Body of pancreas (tissue), 4 donors: ENCODE results near the gene GNAI2. TPM values are rescaled to one million over a fixed set of nuclear protein-coding genes. Genes with fewer than 3 reads are reported as not detected.
A peak's percentile ranks its signal among the peaks of the same experiment; 100 is the strongest.

Experiments used
- ATAC-seq: fragments of 150-250 bp; one replicate; pipeline ENCODE4 v1.9.1; 2016
- DNase-seq, 4 donors: peaks; one replicate each; pipeline ENCODE4 v3.0.0-alpha.2; 2019
- H3K27ac ChIP-seq, 4 donors: fragments of 200-600 bp; sonication (generic); 1 replicate in 3 of 4; 2 replicates in 1 of 4; pipeline versions ENCODE4 v1.5.1 to v1.6.1; 2016 to 2019; ENCODE audit warnings: mild to moderate bottlenecking in 1 of 4, mixed read lengths in 1 of 4, moderate library complexity in 1 of 4
- H3K27me3 ChIP-seq, 2 donors: fragments of 200-600 bp; sonication (generic); one replicate each; pipeline ENCODE4 v1.6.0; 2016; ENCODE audit warnings: mild to moderate bottlenecking in 1 of 2
- H3K36me3 ChIP-seq, 2 donors: fragments of 200-600 bp; sonication (generic); replicated peaks in 1 of 2; 2 replicates each; pipeline ENCODE4 v1.5.1; 2016; ENCODE audit warnings: low read depth in 2 of 2; ENCODE audit not compliant: insufficient read depth in 1 of 2
- H3K4me1 ChIP-seq: fragments of 200-600 bp; sonication (generic); one replicate; pipeline ENCODE4 v1.6.0; 2016
- H3K4me3 ChIP-seq, 2 donors: fragments of 200-600 bp; sonication (generic); 1 replicate in 1 of 2; 2 replicates in 1 of 2; pipeline ENCODE4 v1.5.1; 2016 to 2019
- H3K9me3 ChIP-seq, 3 donors: fragments of 200-600 bp; sonication (generic); 1 replicate in 2 of 3; 2 replicates in 1 of 3; pipeline ENCODE4 v1.5.1; 2016
- POLR2A ChIP-seq, 3 donors: fragments of 450-650 bp; IDR thresholded peaks; one replicate each; pipeline ENCODE4 v1.6.1; 2016; ENCODE audit warnings: antibody characterized with exemption in 3 of 3, mild to moderate bottlenecking in 2 of 3
- WGBS, 2 donors: methylation state at CpG; one replicate each; pipeline ENCODE4 v1.1.5; 2017; 5-methylcytosine and 5-hydroxymethylcytosine counted together
- intact Hi-C: fragments of 100-400 bp; cut with DNase I; formaldehyde crosslinking; loops from one replicate; pipeline ENCODE4 v1.15.1; 2023
- total RNA-seq, 2 donors: library from RNA; depleted of rRNA; stranded (reverse); fragments of >200 nt; gene quantifications; one replicate each; pipeline ENCODE4 v1.1.0, GENCODE V29; 2016
- TF ChIP-seq, protein P1 (sequence below), 7 experiments: fragments of 450-650 bp in 4 of 7; fragments of 200-600 bp in 3 of 7; sonication (generic) in 3 of 7; IDR thresholded peaks; one replicate each; pipeline ENCODE4 v1.5.1; 2016 to 2019; ENCODE audit warnings: antibody characterized with exemption in 7 of 7

GNAI2 gene
- total RNA-seq, 2 donors from 2014 or later = 46.2 to 53.7 TPM

DNA sequence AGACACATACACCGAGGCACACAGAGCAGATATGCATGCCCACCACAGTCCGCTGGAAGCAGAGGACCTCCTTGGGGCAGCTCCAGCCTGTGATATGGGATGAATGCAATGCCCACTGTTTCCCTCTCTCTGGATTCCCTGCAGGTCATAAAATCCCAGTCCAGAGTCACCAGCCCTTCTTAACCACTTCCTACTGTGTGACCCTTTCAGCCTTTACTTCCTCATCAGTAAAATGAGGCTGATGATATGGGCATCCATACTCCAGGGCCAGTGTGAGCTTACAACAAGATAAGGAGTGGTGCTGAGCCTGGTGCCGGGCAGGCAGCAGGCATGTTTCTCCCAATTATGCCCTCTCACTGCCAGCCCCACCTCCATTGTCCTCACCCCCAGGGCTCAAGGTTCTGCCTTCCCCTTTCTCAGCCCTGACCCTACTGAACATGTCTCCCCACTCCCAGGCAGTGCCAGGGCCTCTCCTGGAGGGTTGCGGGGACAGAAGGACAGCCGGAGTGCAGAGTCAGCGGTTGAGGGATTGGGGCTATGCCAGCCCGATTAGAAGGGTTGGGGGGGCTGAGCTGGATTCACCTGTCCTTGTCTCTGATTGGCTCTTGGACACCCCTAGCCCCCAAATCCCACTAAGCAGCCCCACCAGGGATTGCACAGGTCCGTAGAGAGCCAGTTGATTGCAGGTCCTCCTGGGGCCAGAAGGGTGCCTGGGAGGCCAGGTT is 44.9 kb upstream of the GNAI2 start, which contains the start of gene GNAT1:
Gene GNAT1, plus strand, starts transcription at position 675 of the 725 bp plus-strand sequence. CDS start 116 bp downstream, outside the sequence.
- Histone ChIP-seq H3K27me3 (peaks cover 0 to 16% of the 10 kb centered on the region in 2 donors), H3K36me3 (no peaks in the 10 kb centered on the region), H3K4me3 (no peak within 1 kb of the TSS), H3K27ac (no peak within 1 kb of the TSS), H3K4me1 (peaks cover 34% of the 10 kb centered on the region), H3K9me3 (no peaks in the 10 kb centered on the region)
- TF ChIP-seq, protein P1, sequence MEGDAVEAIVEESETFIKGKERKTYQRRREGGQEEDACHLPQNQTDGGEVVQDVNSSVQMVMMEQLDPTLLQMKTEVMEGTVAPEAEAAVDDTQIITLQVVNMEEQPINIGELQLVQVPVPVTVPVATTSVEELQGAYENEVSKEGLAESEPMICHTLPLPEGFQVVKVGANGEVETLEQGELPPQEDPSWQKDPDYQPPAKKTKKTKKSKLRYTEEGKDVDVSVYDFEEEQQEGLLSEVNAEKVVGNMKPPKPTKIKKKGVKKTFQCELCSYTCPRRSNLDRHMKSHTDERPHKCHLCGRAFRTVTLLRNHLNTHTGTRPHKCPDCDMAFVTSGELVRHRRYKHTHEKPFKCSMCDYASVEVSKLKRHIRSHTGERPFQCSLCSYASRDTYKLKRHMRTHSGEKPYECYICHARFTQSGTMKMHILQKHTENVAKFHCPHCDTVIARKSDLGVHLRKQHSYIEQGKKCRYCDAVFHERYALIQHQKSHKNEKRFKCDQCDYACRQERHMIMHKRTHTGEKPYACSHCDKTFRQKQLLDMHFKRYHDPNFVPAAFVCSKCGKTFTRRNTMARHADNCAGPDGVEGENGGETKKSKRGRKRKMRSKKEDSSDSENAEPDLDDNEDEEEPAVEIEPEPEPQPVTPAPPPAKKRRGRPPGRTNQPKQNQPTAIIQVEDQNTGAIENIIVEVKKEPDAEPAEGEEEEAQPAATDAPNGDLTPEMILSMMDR (IDR thresholded peaks at IDR 0.05) = no peak
- TF ChIP-seq POLR2A (IDR thresholded peaks at IDR 0.05) = no peak
- DNase-seq (no peak), ATAC-seq (no peak)
- WGBS, 2 donors = 52 to 76% methylated on average over 5 to 8 of the region's 8 CpGs
- intact Hi-C loops = loop anchor here (10.0 kb wide), 1 partner anchor 84 kb away; the partner anchor contains the start of gene LSMEM2

DNA sequence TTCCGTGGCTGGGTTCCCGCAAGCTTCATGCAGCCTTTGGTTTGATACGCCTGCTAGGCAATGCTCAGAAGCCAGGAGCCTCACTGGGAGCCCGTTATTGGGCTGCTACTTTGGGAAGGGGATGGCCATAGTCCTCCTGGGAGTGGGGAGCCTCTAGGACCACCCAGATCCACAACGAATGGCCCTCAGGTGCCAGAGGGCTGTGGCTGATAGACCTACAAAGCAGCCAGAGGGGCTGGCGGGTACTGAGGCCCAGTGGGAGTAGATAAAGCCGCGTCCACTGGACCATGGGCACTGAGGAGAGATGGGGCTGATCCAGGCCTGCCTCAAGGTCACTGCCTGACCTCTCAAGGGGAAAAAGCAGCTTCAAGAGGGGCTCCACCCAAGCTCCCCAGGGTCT is 43.9 kb upstream of the GNAI2 start:
- 64 to 70% methylated on average over 7 to 8 of the region's 8 CpGs for WGBS, 2 donors
- peaks cover 34% of the 10 kb centered on the region for H3K4me1 ChIP-seq
- peaks cover 0 to 16% of the 10 kb centered on the region in 2 donors for H3K27me3 ChIP-seq
- H3K36me3 ChIP-seq = no peaks in the 10 kb centered on the region
- H3K9me3 ChIP-seq = no peaks in the 10 kb centered on the region
- ATAC-seq = no peak
- TF ChIP-seq, protein P1 (IDR thresholded peaks at IDR 0.05) = no peak
- no peak for TF ChIP-seq POLR2A (IDR thresholded peaks at IDR 0.05)
- H3K4me3 ChIP-seq = no peak overlapping the region
- no peak for DNase-seq
- no peak overlapping the region for H3K27ac ChIP-seq
- intact Hi-C loops = loop anchor here (10.0 kb wide), 1 partner anchor 83 kb away; the partner anchor contains the start of gene LSMEM2

DNA sequence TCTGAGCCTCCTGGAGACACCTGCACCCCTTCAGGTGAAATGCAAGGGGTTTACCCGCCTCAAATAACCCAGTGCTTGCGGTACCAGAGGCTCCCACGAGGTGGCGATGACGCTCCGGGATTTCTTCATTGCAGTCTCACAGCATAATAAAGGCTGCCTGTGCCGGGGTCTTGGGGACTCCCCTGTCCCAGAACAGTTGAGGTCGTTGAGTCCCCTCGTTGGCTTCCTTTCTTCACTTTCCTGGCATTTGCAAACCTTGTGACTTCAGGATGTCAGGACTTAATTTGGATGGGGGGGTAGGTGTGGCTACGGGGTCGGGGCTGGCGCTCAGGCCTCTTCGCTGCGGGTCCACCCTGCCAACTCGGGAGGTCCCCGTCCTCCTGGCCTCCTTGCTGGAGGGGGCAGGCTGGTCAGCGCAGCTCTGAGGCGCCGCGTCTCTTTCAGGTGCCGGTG is 43.3 kb upstream of the GNAI2 start:
- Histone ChIP-seq H3K27ac (no peak overlapping the region), H3K4me3 (no peak overlapping the region), H3K4me1 (peaks cover 34% of the 10 kb centered on the region), H3K27me3 (peaks cover 0 to 16% of the 10 kb centered on the region in 2 donors), H3K9me3 (no peaks in the 10 kb centered on the region), H3K36me3 (no peaks in the 10 kb centered on the region)
- DNase-seq (peak; percentile 73 to 85 (median 78)), ATAC-seq (peak; percentile 57)
- TF ChIP-seq POLR2A (IDR thresholded peaks at IDR 0.05) = no peak
- TF ChIP-seq, protein P1 (IDR thresholded peaks at IDR 0.05) = peak; percentile 81 to 96 (median 92)
- intact Hi-C loops = loop anchor here (10.0 kb wide), 1 partner anchor 82 kb away; the partner anchor contains the start of gene LSMEM2
- WGBS, 2 donors = 0 to 9% methylated on average over 4 to 21 of the region's 21 CpGs

DNA sequence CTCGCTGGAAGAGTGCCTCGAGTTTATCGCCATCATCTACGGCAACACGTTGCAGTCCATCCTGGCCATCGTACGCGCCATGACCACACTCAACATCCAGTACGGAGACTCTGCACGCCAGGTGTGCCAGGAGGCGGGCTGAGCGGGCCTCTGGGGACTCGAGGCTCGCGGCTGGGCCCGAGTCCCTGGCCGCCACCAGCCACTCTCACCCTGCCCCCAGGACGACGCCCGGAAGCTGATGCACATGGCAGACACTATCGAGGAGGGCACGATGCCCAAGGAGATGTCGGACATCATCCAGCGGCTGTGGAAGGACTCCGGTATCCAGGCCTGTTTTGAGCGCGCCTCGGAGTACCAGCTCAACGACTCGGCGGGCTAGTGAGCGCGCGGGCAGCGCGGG is 42.7 kb upstream of the GNAI2 start:
- Histone ChIP-seq H3K27ac (no peak overlapping the region), H3K36me3 (no peaks in the 10 kb centered on the region), H3K9me3 (no peaks in the 10 kb centered on the region), H3K27me3 (peaks cover 0 to 16% of the 10 kb centered on the region in 2 donors), H3K4me3 (no peak overlapping the region), H3K4me1 (peaks cover 34% of the 10 kb centered on the region)
- no peak for TF ChIP-seq POLR2A (IDR thresholded peaks at IDR 0.05)
- TF ChIP-seq, protein P1 (IDR thresholded peaks at IDR 0.05) = no peak
- ATAC-seq (no peak), DNase-seq (no peak)
- intact Hi-C loops = loop anchor here (10.0 kb wide), 1 partner anchor 82 kb away; the partner anchor contains the start of gene LSMEM2
- WGBS, 2 donors = 32% methylated on average over 36 of the region's 36 CpGs; no CpG with 5 or more reads in 1 of the 2 donors
